SK-N-SH (cell line): ENCODE measurements around the gene CDK5RAP2. TPM values are rescaled to one million over a fixed set of nuclear protein-coding genes. Genes with fewer than 3 reads are reported as not detected.

ENCODE experiments used
- CTCF ChIA-PET: fragments of 300-600, 350-600 bp; formaldehyde crosslinking; extraction: SDS; loops from one replicate; lab custom pipeline; 2021; lab: Yijun Ruan, JAX
- POLR2A ChIA-PET: fragments of 350-600 bp; sonication (Branson Sonifier 250); formaldehyde crosslinking; extraction: SDS; loops from one replicate; lab custom pipeline; 2020; ENCODE audit warnings: antibody characterized with exemption, inconsistent platforms; lab: Yijun Ruan, JAX
- DNase-seq: peaks from one replicate; pipeline ENCODE4 v3.0.0; 2012
- H2AFZ ChIP-seq: fragments of 200-600 bp; sonication (generic); 2 replicates; pipeline ENCODE4 v1.8.1; 2016; ENCODE audit warnings: antibody characterized with exemption, mild to moderate bottlenecking, low read depth
- H3F3A ChIP-seq: fragments of 200-600 bp; sonication (generic); replicated peaks from 2 replicates; pipeline ENCODE3; 2016; ENCODE audit warnings: antibody characterized with exemption, mild to moderate bottlenecking; ENCODE audit not compliant: insufficient read depth
- H3K27ac ChIP-seq, 2 experiments: fragments of 200-500 bp in 1 of 2; fragments of 200-600 bp in 1 of 2; sonication (Bioruptor generic) in 1 of 2; sonication (generic), shearing (Covaris generic) in 1 of 2; 2 replicates each; pipeline versions ENCODE4 v1.5.1 to v1.6.1; 2014 to 2016; ENCODE audit warnings: low read depth in 2 of 2, inconsistent platforms in 1 of 2, low read length in 1 of 2, mild to moderate bottlenecking in 1 of 2, mixed read lengths in 1 of 2
- H3K27me3 ChIP-seq: fragments of 200-600 bp; sonication (generic), shearing (Covaris generic); 2 replicates; pipeline ENCODE4 v1.6.1; 2016; ENCODE audit warnings: mixed run types; ENCODE audit not compliant: insufficient read depth
- H3K36me3 ChIP-seq, 2 experiments: fragments of 200-500 bp in 1 of 2; fragments of 200-600 bp in 1 of 2; sonication (Bioruptor generic) in 1 of 2; sonication (generic) in 1 of 2; replicated peaks in 1 of 2; 2 replicates each; pipeline versions ENCODE3 to v1.5.1; 2014 to 2016; ENCODE audit warnings: low read length in 1 of 2, mild to moderate bottlenecking in 1 of 2; ENCODE audit not compliant: insufficient read depth in 2 of 2, control insufficient read depth in 1 of 2
- H3K4me1 ChIP-seq, 2 experiments: fragments of 200-500 bp in 1 of 2; fragments of 200-600 bp in 1 of 2; sonication (Bioruptor generic) in 1 of 2; sonication (generic), shearing (Covaris generic) in 1 of 2; 2 replicates each; pipeline versions ENCODE4 v1.5.1 to v1.6.1; 2014 to 2016; ENCODE audit warnings: low read depth in 1 of 2, low read length in 1 of 2, mixed run types in 1 of 2; ENCODE audit not compliant: insufficient read depth in 2 of 2, control insufficient read depth in 1 of 2
- H3K4me2 ChIP-seq: fragments of 200-600 bp; sonication (generic), shearing (Covaris generic); 2 replicates; pipeline ENCODE4 v1.6.1; 2017; ENCODE audit warnings: mixed run types
- H3K4me3 ChIP-seq, 2 experiments: fragments of 200-500 bp in 1 of 2; fragments of 200-600 bp in 1 of 2; sonication (Bioruptor generic) in 1 of 2; sonication (generic), shearing (Covaris generic) in 1 of 2; 2 replicates each; pipeline versions ENCODE4 v1.5.1 to v1.8.1; 2014 to 2016; ENCODE audit warnings: low read depth in 2 of 2, inconsistent platforms in 1 of 2, low read length in 1 of 2, mild to moderate bottlenecking in 1 of 2, mixed read lengths in 1 of 2, moderate library complexity in 1 of 2
- H3K79me2 ChIP-seq: fragments of 200-600 bp; sonication (generic); 2 replicates; pipeline ENCODE4 v1.8.1; 2017; ENCODE audit warnings: mild to moderate bottlenecking; ENCODE audit not compliant: insufficient read depth
- H3K9ac ChIP-seq: fragments of 200-600 bp; sonication (generic); 2 replicates; pipeline ENCODE4 v1.6.1; 2017; ENCODE audit warnings: mixed run types
- H3K9me2 ChIP-seq: fragments of 200-600 bp; sonication (generic); 2 replicates; pipeline ENCODE4 v1.6.1; 2017; ENCODE audit warnings: mixed run types
- H3K9me3 ChIP-seq: fragments of 200-600 bp; sonication (generic); 2 replicates; pipeline ENCODE4 v1.6.1; 2017; ENCODE audit warnings: mixed run types, mild to moderate bottlenecking, moderate library complexity
- H4K20me1 ChIP-seq: fragments of 200-600 bp; sonication (generic); 2 replicates; pipeline ENCODE4 v1.6.1; 2017; ENCODE audit warnings: mild to moderate bottlenecking, mixed run types; ENCODE audit not compliant: insufficient read depth
- EP300 ChIP-seq, 2 experiments: IDR thresholded peaks; 2 replicates each; pipeline versions ENCODE4 v1.4.0 to v1.6.1; 2012; ENCODE audit warnings: borderline replicate concordance in 1 of 2, low read depth in 1 of 2, low read length in 1 of 2
- EZH2phosphoT487 ChIP-seq: fragments of 200-600 bp; sonication (generic); IDR thresholded peaks from 2 replicates; pipeline ENCODE4 v1.6.1; 2017; ENCODE audit warnings: low read depth, mixed run types, mild to moderate bottlenecking, antibody characterized with exemption, moderate library complexity, borderline replicate concordance
- FOXJ3 ChIP-seq: sonication (generic); formaldehyde crosslinking; IDR thresholded peaks from 2 replicates; pipeline ENCODE4 v1.5.1; 2020; ENCODE audit warnings: mild to moderate bottlenecking, missing genetic modification reagents
- FOXM1 ChIP-seq: IDR thresholded peaks from 2 replicates; pipeline ENCODE4 v1.4.0; 2012; ENCODE audit warnings: low read depth, mild to moderate bottlenecking
- GATA2 ChIP-seq: sonication (generic); formaldehyde crosslinking; IDR thresholded peaks from 2 replicates; pipeline ENCODE4 v1.5.0; 2020; ENCODE audit warnings: mild to moderate bottlenecking, missing genetic modification reagents
- MEF2A ChIP-seq: IDR thresholded peaks from 2 replicates; pipeline ENCODE4 v1.4.0; 2012; ENCODE audit warnings: low read depth, borderline replicate concordance
- MXI1 ChIP-seq: IDR thresholded peaks from 2 replicates; pipeline ENCODE4 v1.6.1; 2012; ENCODE audit warnings: mild to moderate bottlenecking, low read depth, low read length, improper control_type of control experiment
- NFIC ChIP-seq: IDR thresholded peaks from 2 replicates; pipeline ENCODE4 v1.4.0; 2012; ENCODE audit warnings: borderline replicate concordance
- RAD21 ChIP-seq: IDR thresholded peaks from 2 replicates; pipeline ENCODE4 v1.6.1; 2012; ENCODE audit warnings: mild to moderate bottlenecking, low read length
- RFX5 ChIP-seq: IDR thresholded peaks from 2 replicates; pipeline ENCODE4 v1.6.1; 2012; ENCODE audit warnings: mild to moderate bottlenecking, improper control_type of control experiment, low read length
- TCF12 ChIP-seq: IDR thresholded peaks from 2 replicates; pipeline ENCODE4 v1.4.0; 2012
- TEAD4 ChIP-seq: IDR thresholded peaks from 2 replicates; pipeline ENCODE4 v1.4.0; 2012; ENCODE audit warnings: mild to moderate bottlenecking, borderline replicate concordance; ENCODE audit not compliant: insufficient read depth
- WGBS: methylation state at CpG from one replicate; pipeline ENCODE4 v1.1.6; 2017; ENCODE audit warnings: low lambda C conversion rate; 5-methylcytosine and 5-hydroxymethylcytosine counted together
- polyA plus RNA-seq, 3 experiments: library from polyadenylated mRNA; depleted of rRNA; stranded (reverse); fragments of >200 nt; gene quantifications; 2 replicates each; pipeline ENCODE4 v1.2.3, GENCODE V29; 2012
- TF ChIP-seq, protein P1 (sequence below): IDR thresholded peaks from 2 replicates; pipeline ENCODE4 v1.4.0; 2012; ENCODE audit warnings: low read depth, borderline replicate concordance
- TF ChIP-seq, protein P2 (sequence below): fragments of 150-350 bp; IDR thresholded peaks from 2 replicates; pipeline ENCODE4 v1.6.1; 2016; ENCODE audit warnings: mild to moderate bottlenecking, low read depth, low read length
- TF ChIP-seq, protein P3 (sequence below): IDR thresholded peaks from 2 replicates; pipeline ENCODE4 v1.4.0; 2012; ENCODE audit warnings: low read depth, borderline replicate concordance

Gene CDK5RAP2
- polyA plus RNA-seq, 1 of the 3 experiments (the other 2 are of a cell fraction), result 20.7 TPM

- Histone ChIP-seq H3K9ac (no peak overlapping the region), H3K27ac (no peak overlapping the region), H3K79me2 (no peaks in the 10 kb centered on the region), H2AFZ (no peak overlapping the region), H3K36me3 (peaks cover 0 to 4% of the 10 kb centered on the region in 2 experiments), H3K27me3 (no peaks in the 10 kb centered on the region), H3F3A (no peaks in the 10 kb centered on the region), H4K20me1 (no peaks in the 10 kb centered on the region), H3K9me2 (no peaks in the 10 kb centered on the region), H3K4me2 (no peak overlapping the region), H3K4me1 (peaks cover 0 to 27% of the 10 kb centered on the region in 2 experiments; a peak in 1 of 4 replicates), H3K4me3 (no peak overlapping the region), H3K9me3 (no peaks in the 10 kb centered on the region)
- no peak for DNase-seq
- 98% methylated on average over 6 of the region's 7 CpGs for WGBS
- ChIA-PET CTCF (no interaction called here), POLR2A (no interaction called here)
- TF ChIP-seq MXI1 (no peak), EZH2phosphoT487 (no peak), TEAD4 (no peak), FOXM1 (no peak), TCF12 (no peak)
Measured at GRCh38 chr9:120382453-120382852, 197.5 kb downstream of the CDK5RAP2 start.

DNA sequence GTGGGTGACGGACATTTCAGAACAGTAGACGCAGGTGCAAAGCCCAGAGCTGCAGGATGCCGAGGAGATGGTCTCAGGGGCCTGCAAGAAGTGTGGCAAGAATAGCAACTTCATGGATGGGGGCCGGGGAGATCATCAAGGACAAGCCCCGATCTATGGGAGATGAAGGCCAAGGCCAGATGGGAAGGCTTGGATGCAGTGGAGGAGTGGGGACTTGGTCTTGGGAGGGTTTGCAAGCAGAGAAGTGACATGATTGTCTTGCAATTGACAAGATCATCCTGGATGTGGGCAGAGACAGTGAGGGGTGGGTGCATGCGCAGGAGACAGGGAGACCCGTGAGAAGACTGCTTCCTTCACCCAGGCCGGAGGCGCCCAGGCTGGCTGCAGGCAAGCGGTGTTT, 198.1 kb downstream of the CDK5RAP2 start:
- Histone ChIP-seq H3K79me2 (no peaks in the 10 kb centered on the region), H3K9me3 (no peaks in the 10 kb centered on the region), H3K9me2 (no peaks in the 10 kb centered on the region), H3K4me3 (no peak overlapping the region), H3K36me3 (no peaks in the 10 kb centered on the region), H4K20me1 (no peaks in the 10 kb centered on the region), H3F3A (no peaks in the 10 kb centered on the region), H2AFZ (no peak overlapping the region), H3K4me1 (peaks cover 0 to 24% of the 10 kb centered on the region in 2 experiments; a peak in 1 of 4 replicates), H3K27ac (no peak overlapping the region), H3K9ac (no peak overlapping the region), H3K27me3 (no peaks in the 10 kb centered on the region), H3K4me2 (no peak overlapping the region)
- POLR2A ChIA-PET, result no interaction called here
- WGBS, result 92% methylated on average over 10 of the region's 10 CpGs
- DNase-seq, result no peak
- no peak for TF ChIP-seq TEAD4
- TF ChIP-seq, protein P1, sequence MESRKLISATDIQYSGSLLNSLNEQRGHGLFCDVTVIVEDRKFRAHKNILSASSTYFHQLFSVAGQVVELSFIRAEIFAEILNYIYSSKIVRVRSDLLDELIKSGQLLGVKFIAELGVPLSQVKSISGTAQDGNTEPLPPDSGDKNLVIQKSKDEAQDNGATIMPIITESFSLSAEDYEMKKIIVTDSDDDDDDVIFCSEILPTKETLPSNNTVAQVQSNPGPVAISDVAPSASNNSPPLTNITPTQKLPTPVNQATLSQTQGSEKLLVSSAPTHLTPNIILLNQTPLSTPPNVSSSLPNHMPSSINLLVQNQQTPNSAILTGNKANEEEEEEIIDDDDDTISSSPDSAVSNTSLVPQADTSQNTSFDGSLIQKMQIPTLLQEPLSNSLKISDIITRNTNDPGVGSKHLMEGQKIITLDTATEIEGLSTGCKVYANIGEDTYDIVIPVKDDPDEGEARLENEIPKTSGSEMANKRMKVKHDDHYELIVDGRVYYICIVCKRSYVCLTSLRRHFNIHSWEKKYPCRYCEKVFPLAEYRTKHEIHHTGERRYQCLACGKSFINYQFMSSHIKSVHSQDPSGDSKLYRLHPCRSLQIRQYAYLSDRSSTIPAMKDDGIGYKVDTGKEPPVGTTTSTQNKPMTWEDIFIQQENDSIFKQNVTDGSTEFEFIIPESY, result no peak
- CTCF ChIA-PET, result no interaction called here

GRCh38 chr9:120379611-120380010, 200.4 kb downstream of the CDK5RAP2 start:
- no peak for DNase-seq
- 86% methylated on average over 7 of the region's 8 CpGs for WGBS
- H3K27me3 ChIP-seq, result no peaks in the 10 kb centered on the region
- no peak overlapping the region for H3K9ac ChIP-seq
- H3F3A ChIP-seq, result no peaks in the 10 kb centered on the region
- H4K20me1 ChIP-seq, result no peaks in the 10 kb centered on the region
- ChIA-PET CTCF (interaction anchor here (0.9 kb wide), 1 partner anchor 45 kb away, joined by 3 read pairs; no protein-coding TSS in a partner anchor), POLR2A (interaction anchor here (1.2 kb wide), 1 partner anchor 9 kb away, joined by 3 read pairs; no protein-coding TSS in a partner anchor)
- H3K4me1 ChIP-seq, result peaks cover 0 to 13% of the 10 kb centered on the region in 2 experiments; a peak in 1 of 4 replicates
- H3K27ac ChIP-seq, result no peak overlapping the region
- no peaks in the 10 kb centered on the region for H3K36me3 ChIP-seq
- no peak overlapping the region for H3K4me2 ChIP-seq
- no peak overlapping the region for H2AFZ ChIP-seq
- no peak overlapping the region for H3K4me3 ChIP-seq
- no peaks in the 10 kb centered on the region for H3K9me3 ChIP-seq
- H3K79me2 ChIP-seq, result no peaks in the 10 kb centered on the region
- H3K9me2 ChIP-seq, result no peaks in the 10 kb centered on the region
- TF ChIP-seq RFX5, result no peak
- TF ChIP-seq, protein P2, sequence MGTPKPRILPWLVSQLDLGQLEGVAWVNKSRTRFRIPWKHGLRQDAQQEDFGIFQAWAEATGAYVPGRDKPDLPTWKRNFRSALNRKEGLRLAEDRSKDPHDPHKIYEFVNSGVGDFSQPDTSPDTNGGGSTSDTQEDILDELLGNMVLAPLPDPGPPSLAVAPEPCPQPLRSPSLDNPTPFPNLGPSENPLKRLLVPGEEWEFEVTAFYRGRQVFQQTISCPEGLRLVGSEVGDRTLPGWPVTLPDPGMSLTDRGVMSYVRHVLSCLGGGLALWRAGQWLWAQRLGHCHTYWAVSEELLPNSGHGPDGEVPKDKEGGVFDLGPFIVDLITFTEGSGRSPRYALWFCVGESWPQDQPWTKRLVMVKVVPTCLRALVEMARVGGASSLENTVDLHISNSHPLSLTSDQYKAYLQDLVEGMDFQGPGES, result no peak
- TF ChIP-seq, protein P1, result no peak
- TF ChIP-seq TEAD4, result no peak
- TF ChIP-seq EP300 (IDR thresholded peaks at IDR 0.05; ENCODE audit: borderline replicate concordance in 1 of 2, low read depth in 1 of 2, low read length in 1 of 2), result no peak
- no peak for TF ChIP-seq MEF2A
- TF ChIP-seq GATA2, result no peak
- TF ChIP-seq, protein P3, sequence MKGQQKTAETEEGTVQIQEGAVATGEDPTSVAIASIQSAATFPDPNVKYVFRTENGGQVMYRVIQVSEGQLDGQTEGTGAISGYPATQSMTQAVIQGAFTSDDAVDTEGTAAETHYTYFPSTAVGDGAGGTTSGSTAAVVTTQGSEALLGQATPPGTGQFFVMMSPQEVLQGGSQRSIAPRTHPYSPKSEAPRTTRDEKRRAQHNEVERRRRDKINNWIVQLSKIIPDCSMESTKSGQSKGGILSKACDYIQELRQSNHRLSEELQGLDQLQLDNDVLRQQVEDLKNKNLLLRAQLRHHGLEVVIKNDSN, result no peak
- TF ChIP-seq RAD21, result no peak
- TF ChIP-seq FOXJ3, result no peak
- TF ChIP-seq MXI1, result no peak
- no peak for TF ChIP-seq NFIC
